HEK293 (cell line): ENCODE measurements around the gene ASTN2.

Experiments
- CTCF ChIA-PET: fragments of 350-600 bp; formaldehyde crosslinking; extraction: SDS; loops from one replicate; lab custom pipeline; 2021; ENCODE audit warnings: antibody characterized with exemption; lab: Yijun Ruan, JAX
- POLR2A ChIA-PET: fragments of 300-600 bp; formaldehyde crosslinking; extraction: SDS; loops from one replicate; lab custom pipeline; 2020; ENCODE audit warnings: antibody characterized with exemption, inconsistent platforms; lab: Yijun Ruan, JAX
- H3K27ac ChIP-seq: fragments of 200-500 bp; sonication (Bioruptor generic); 2 replicates; pipeline ENCODE4 v1.5.1; 2014; ENCODE audit warnings: low read depth, low read length, control low read depth, inconsistent platforms; ENCODE audit errors: extremely low read depth
- H3K36me3 ChIP-seq, 2 experiments: fragments of 200-500 bp in 1 of 2; sonication (Bioruptor generic) in 1 of 2; 1 replicate in 1 of 2; 2 replicates in 1 of 2; pipeline ENCODE4 v1.5.1; 2014 to 2017; ENCODE audit warnings: inconsistent platforms in 2 of 2, low read length in 2 of 2; ENCODE audit not compliant: control insufficient read depth in 2 of 2, insufficient read depth in 1 of 2
- H3K4me1 ChIP-seq: fragments of 200-500 bp; sonication (Bioruptor generic); 2 replicates; pipeline ENCODE4 v1.5.1; 2014; ENCODE audit warnings: mild to moderate bottlenecking, low read length, inconsistent platforms; ENCODE audit not compliant: control insufficient read depth, insufficient read depth
- H3K4me3 ChIP-seq: 2 replicates; pipeline ENCODE4 v1.5.1; 2011; ENCODE audit warnings: low read depth, mild to moderate bottlenecking, control low read depth, low read length, moderate library complexity
- H3K9me3 ChIP-seq: fragments of 200-500 bp; sonication (Bioruptor generic); 2 replicates; pipeline ENCODE4 v1.5.1; 2014; ENCODE audit warnings: low read depth, low read length, inconsistent platforms; ENCODE audit not compliant: control insufficient read depth, insufficient read depth
- GLIS1 ChIP-seq: fragments of 450-650 bp; formaldehyde crosslinking; IDR thresholded peaks from 2 replicates; pipeline ENCODE4 v1.5.1; 2016; ENCODE audit warnings: missing biosample characterization, missing genetic modification characterization
- KLF10 ChIP-seq: fragments of 450-650 bp; IDR thresholded peaks from 2 replicates; pipeline ENCODE4 v1.5.1; 2018; ENCODE audit warnings: missing biosample characterization, mild to moderate bottlenecking, missing genetic modification characterization
- ZBTB8A ChIP-seq: fragments of 450-650 bp; formaldehyde crosslinking; IDR thresholded peaks from 2 replicates; pipeline ENCODE4 v1.5.1; 2016; ENCODE audit warnings: missing biosample characterization, missing genetic modification characterization
- ZFP3 ChIP-seq: fragments of 450-650 bp; formaldehyde crosslinking; IDR thresholded peaks from 2 replicates; pipeline ENCODE4 v1.5.1; 2016; ENCODE audit warnings: low read depth, missing biosample characterization, missing genetic modification characterization
- ZFP37 ChIP-seq: fragments of 450-650 bp; formaldehyde crosslinking; IDR thresholded peaks from 2 replicates; pipeline ENCODE4 v1.5.1; 2016; ENCODE audit warnings: missing biosample characterization, missing genetic modification characterization
- ZNF138 ChIP-seq: fragments of 450-650 bp; formaldehyde crosslinking; IDR thresholded peaks from 2 replicates; pipeline ENCODE4 v1.5.1; 2016; ENCODE audit warnings: missing biosample characterization, missing genetic modification characterization, borderline replicate concordance
- ZNF169 ChIP-seq: fragments of 450-650 bp; formaldehyde crosslinking; IDR thresholded peaks from 2 replicates; pipeline ENCODE4 v1.5.1; 2016; ENCODE audit warnings: missing biosample characterization, missing genetic modification characterization
- ZNF221 ChIP-seq: fragments of 450-650 bp; formaldehyde crosslinking; IDR thresholded peaks from 2 replicates; pipeline ENCODE4 v1.5.1; 2017; ENCODE audit warnings: missing biosample characterization, missing genetic modification characterization, borderline replicate concordance
- ZNF292 ChIP-seq: fragments of 450-650 bp; formaldehyde crosslinking; IDR thresholded peaks from 2 replicates; pipeline ENCODE4 v1.5.1; 2016; ENCODE audit warnings: low read depth, missing biosample characterization, missing genetic modification characterization, borderline replicate concordance
- ZNF48 ChIP-seq: fragments of 450-650 bp; formaldehyde crosslinking; IDR thresholded peaks from 2 replicates; pipeline ENCODE4 v1.5.1; 2016; ENCODE audit warnings: missing biosample characterization, missing genetic modification characterization
- ZNF514 ChIP-seq: fragments of 450-650 bp; formaldehyde crosslinking; IDR thresholded peaks from 2 replicates; pipeline ENCODE4 v1.5.1; 2016; ENCODE audit warnings: missing biosample characterization, missing genetic modification characterization
- ZNF654 ChIP-seq: fragments of 450-650 bp; formaldehyde crosslinking; IDR thresholded peaks from 2 replicates; pipeline ENCODE4 v1.5.1; 2016; ENCODE audit warnings: low read depth, missing biosample characterization, missing genetic modification characterization
- ZNF768 ChIP-seq: fragments of 450-650 bp; formaldehyde crosslinking; IDR thresholded peaks from 2 replicates; pipeline ENCODE4 v1.5.1; 2018; ENCODE audit warnings: missing biosample characterization, mild to moderate bottlenecking, missing genetic modification characterization
- ZSCAN23 ChIP-seq: fragments of 450-650 bp; formaldehyde crosslinking; IDR thresholded peaks from 2 replicates; pipeline ENCODE4 v1.5.1; 2016; ENCODE audit warnings: missing biosample characterization, missing genetic modification characterization
- TF ChIP-seq, protein P1 (sequence below): fragments of 450-650 bp; formaldehyde crosslinking; IDR thresholded peaks from 2 replicates; pipeline ENCODE4 v1.5.1; 2016; ENCODE audit warnings: missing biosample characterization, missing genetic modification characterization
- TF ChIP-seq, protein P2 (sequence below): fragments of 450-650 bp; formaldehyde crosslinking; IDR thresholded peaks from 2 replicates; pipeline ENCODE4 v1.5.1; 2017; ENCODE audit warnings: missing biosample characterization, missing genetic modification characterization
- TF ChIP-seq, protein P3 (sequence below): fragments of 450-650 bp; formaldehyde crosslinking; IDR thresholded peaks from 2 replicates; pipeline ENCODE4 v1.5.1; 2017; ENCODE audit warnings: missing biosample characterization, missing genetic modification characterization

Gene ASTN2

GRCh38 chr9:116861321-116861720, 553.5 kb downstream of the ASTN2 start (continued):
- no peak for TF ChIP-seq ZNF169 (tag by site-specific recombination)
- TF ChIP-seq ZNF221: no peak
- TF ChIP-seq ZSCAN23 (tag by site-specific recombination): no peak
- TF ChIP-seq, protein P1, sequence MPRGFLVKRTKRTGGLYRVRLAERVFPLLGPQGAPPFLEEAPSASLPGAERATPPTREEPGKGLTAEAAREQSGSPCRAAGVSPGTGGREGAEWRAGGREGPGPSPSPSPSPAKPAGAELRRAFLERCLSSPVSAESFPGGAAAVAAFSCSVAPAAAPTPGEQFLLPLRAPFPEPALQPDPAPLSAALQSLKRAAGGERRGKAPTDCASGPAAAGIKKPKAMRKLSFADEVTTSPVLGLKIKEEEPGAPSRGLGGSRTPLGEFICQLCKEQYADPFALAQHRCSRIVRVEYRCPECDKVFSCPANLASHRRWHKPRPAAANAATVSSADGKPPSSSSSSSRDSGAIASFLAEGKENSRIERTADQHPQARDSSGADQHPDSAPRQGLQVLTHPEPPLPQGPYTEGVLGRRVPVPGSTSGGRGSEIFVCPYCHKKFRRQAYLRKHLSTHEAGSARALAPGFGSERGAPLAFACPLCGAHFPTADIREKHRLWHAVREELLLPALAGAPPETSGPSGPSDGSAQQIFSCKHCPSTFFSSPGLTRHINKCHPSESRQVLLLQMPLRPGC (tag by site-specific recombination): no peak
- TF ChIP-seq ZNF138: no peak
- no peak for TF ChIP-seq ZNF48
- TF ChIP-seq, protein P2, sequence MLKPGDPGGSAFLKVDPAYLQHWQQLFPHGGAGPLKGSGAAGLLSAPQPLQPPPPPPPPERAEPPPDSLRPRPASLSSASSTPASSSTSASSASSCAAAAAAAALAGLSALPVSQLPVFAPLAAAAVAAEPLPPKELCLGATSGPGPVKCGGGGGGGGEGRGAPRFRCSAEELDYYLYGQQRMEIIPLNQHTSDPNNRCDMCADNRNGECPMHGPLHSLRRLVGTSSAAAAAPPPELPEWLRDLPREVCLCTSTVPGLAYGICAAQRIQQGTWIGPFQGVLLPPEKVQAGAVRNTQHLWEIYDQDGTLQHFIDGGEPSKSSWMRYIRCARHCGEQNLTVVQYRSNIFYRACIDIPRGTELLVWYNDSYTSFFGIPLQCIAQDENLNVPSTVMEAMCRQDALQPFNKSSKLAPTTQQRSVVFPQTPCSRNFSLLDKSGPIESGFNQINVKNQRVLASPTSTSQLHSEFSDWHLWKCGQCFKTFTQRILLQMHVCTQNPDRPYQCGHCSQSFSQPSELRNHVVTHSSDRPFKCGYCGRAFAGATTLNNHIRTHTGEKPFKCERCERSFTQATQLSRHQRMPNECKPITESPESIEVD: no peak
- no peak for TF ChIP-seq ZFP37 (tag by site-specific recombination)
- TF ChIP-seq ZFP3: no peak

- H3K27ac ChIP-seq: no peak overlapping the region
- no peaks in the 10 kb centered on the region for H3K4me1 ChIP-seq
- H3K4me3 ChIP-seq: no peak overlapping the region
- H3K9me3 ChIP-seq: no peaks in the 10 kb centered on the region
- CTCF ChIA-PET: interaction anchor here (0.6 to 8.4 kb wide), 42 partner anchors 9 to 1268 kb away, joined by 3 to 318 read pairs (median 5); no protein-coding TSS in a partner anchor
- peak; percentile 31 for TF ChIP-seq ZNF654 (tag by site-specific recombination)
- TF ChIP-seq, protein P3, sequence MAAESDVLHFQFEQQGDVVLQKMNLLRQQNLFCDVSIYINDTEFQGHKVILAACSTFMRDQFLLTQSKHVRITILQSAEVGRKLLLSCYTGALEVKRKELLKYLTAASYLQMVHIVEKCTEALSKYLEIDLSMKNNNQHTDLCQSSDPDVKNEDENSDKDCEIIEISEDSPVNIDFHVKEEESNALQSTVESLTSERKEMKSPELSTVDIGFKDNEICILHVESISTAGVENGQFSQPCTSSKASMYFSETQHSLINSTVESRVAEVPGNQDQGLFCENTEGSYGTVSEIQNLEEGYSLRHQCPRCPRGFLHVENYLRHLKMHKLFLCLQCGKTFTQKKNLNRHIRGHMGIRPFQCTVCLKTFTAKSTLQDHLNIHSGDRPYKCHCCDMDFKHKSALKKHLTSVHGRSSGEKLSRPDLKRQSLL: no peak
- TF ChIP-seq, all 188 proteins: peak for 1
- POLR2A ChIA-PET: interaction anchor here (1.9 kb wide), 1 partner anchor 123 kb away, joined by 5 read pairs; no protein-coding TSS in a partner anchor
- H3K36me3 ChIP-seq: no peaks in the 10 kb centered on the region
Observed at GRCh38 chr9:116860509-116861120, 554.2 kb downstream of the ASTN2 start.

DNA sequence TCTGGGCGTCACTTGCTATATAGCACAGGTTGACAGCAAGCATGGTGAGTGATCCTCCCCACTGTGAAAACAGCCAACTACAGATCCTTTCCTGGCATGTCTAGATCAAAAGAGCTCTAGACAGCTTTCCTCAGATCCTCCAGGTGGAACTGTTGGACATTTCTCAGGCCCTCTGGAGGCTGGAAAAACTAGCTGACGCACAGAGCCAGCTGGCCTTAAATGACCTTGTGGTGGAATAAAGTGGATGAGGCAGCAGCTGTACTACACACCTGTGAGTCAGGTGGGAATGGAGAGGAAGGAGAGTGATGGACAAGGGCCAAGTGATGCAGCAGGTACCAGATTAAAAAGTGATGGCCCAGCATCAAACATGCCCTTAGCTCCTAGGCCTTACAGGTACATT, 555.1 kb downstream of the ASTN2 start:
- H3K4me3 ChIP-seq: no peak overlapping the region
- no peak overlapping the region for H3K27ac ChIP-seq
- CTCF ChIA-PET: interaction anchor here (0.7 to 8.4 kb wide), 24 partner anchors 8 to 1682 kb away, joined by 3 to 318 read pairs (median 6); no protein-coding TSS in a partner anchor
- no peak for TF ChIP-seq ZNF514 (tag by site-specific recombination)
- TF ChIP-seq GLIS1: no peak
- TF ChIP-seq ZBTB8A (tag by site-specific recombination): no peak
- no peak for TF ChIP-seq ZNF768 (tag by site-specific recombination)
- TF ChIP-seq ZNF292: no peak
- no peak for TF ChIP-seq KLF10 (tag by site-specific recombination)
- H3K4me1 ChIP-seq: no peaks in the 10 kb centered on the region
- POLR2A ChIA-PET: interaction anchor here (1.9 kb wide), 1 partner anchor 123 kb away, joined by 5 read pairs; no protein-coding TSS in a partner anchor
- no peaks in the 10 kb centered on the region for H3K36me3 ChIP-seq
- H3K9me3 ChIP-seq: no peaks in the 10 kb centered on the region
